ENCODE data around the gene EFCC1. TPM values are rescaled to one million over a fixed set of nuclear protein-coding genes. Genes with fewer than 3 reads are reported as not detected.

The EFCC1 gene
- total RNA-seq, 1 experiment from 2014 or later: 0.39 TPM

DNA sequence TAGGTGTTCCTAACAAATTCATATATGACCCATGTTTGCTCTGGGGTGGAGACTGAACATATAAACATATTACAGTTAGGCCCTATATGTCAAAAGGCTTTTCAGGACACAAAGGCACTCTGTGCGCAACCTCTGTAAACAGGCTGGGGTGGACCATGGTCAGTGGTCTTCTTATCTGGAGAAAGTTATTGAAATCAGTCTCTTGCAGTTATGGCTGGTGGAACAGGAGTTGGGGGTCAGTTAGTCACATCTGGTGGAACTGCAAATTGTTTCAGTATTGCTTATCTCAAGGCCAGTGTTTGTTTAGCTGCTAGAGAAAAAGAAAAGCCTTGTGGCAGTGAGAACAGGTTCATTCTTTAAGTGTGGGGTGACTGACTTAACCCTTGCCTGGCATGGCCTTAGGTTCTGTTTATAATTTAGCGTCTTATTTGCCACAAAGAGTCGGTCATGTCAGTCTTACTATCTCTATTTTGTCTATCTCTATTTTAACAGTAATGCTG is 53.6 kb downstream of the EFCC1 start:
- H3K4me3 ChIP-seq (ENCODE audit: low read depth, low read length): no peak overlapping the region
- peak overlapping the region; percentile 27 for H3K4me3 Mint-ChIP-seq (ENCODE audit: unreplicated experiment)

DNA sequence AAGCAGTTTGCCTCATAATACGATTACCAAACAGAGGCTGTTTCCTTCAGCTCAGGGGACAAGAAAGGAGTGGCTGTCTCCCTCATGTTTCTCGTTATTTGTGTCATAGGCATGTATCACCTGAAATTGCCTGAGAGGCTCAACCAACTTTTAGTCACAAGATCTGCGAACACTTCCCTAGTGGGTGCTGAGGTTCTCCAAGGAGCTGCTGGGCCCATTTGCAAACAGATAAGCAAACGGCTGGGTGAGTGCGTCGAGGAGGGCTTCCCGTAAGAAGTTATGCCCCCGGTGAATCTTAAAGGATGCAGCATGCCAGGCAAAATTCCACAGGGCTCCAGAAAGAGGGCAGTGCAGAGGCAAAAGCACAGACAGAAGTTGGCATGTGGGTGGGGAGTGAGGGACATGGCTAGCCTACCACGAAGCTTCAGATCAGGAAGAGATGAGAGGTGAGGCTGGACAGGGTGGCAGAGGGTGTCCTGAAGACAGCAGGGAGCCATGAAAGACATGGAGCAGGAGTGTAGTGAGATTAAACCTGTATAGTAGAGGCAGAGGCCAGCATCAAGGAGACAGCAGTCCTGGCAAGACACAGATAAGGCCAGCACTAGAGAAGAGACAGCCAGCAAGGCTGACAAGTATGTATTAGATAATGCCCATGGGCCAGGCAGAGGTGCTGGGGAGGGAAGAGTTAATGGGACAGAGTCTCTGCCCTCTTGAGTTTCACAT is 55.5 kb downstream of the EFCC1 start:
- H3K36me3 ChIP-seq (ENCODE audit: control insufficient read depth, insufficient read depth, low read length): no peaks in the 10 kb centered on the region
- H3K36me3 Mint-ChIP-seq (ENCODE audit: insufficient read depth, unreplicated experiment): no peaks in the 10 kb centered on the region
- peaks cover 16% of the 10 kb centered on the region for H3K4me1 Mint-ChIP-seq (ENCODE audit: low read depth, unreplicated experiment)
- intact Hi-C loops (cut with micrococcal nuclease; ENCODE audit: unreplicated experiment): no loop called here
- no peak overlapping the region for H3K4me3 Mint-ChIP-seq (ENCODE audit: unreplicated experiment)
- ChIA-PET POLR2A (no interaction called here), CTCF (no interaction called here)
- no peaks in the 10 kb centered on the region for H3K9me3 Mint-ChIP-seq (ENCODE audit: unreplicated experiment)
- no peak overlapping the region for H3K4me3 ChIP-seq (ENCODE audit: low read depth, low read length)
- H3K27ac Mint-ChIP-seq (ENCODE audit: unreplicated experiment): peak overlapping the region; percentile 29
- no peaks in the 10 kb centered on the region for H3K27me3 Mint-ChIP-seq (ENCODE audit: insufficient read depth, unreplicated experiment)
- no peaks in the 10 kb centered on the region for H3K9me3 ChIP-seq
- TF ChIP-seq, protein P1, sequence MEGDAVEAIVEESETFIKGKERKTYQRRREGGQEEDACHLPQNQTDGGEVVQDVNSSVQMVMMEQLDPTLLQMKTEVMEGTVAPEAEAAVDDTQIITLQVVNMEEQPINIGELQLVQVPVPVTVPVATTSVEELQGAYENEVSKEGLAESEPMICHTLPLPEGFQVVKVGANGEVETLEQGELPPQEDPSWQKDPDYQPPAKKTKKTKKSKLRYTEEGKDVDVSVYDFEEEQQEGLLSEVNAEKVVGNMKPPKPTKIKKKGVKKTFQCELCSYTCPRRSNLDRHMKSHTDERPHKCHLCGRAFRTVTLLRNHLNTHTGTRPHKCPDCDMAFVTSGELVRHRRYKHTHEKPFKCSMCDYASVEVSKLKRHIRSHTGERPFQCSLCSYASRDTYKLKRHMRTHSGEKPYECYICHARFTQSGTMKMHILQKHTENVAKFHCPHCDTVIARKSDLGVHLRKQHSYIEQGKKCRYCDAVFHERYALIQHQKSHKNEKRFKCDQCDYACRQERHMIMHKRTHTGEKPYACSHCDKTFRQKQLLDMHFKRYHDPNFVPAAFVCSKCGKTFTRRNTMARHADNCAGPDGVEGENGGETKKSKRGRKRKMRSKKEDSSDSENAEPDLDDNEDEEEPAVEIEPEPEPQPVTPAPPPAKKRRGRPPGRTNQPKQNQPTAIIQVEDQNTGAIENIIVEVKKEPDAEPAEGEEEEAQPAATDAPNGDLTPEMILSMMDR (IDR thresholded peaks at IDR 0.05; ENCODE audit: insufficient read depth in 1 of 2, low read depth in 1 of 2, low read length in 1 of 2, severe bottlenecking in 1 of 2, unreplicated experiment in 1 of 2): no peak
- H3K4me1 ChIP-seq: peaks cover 35% of the 10 kb centered on the region
- no peaks in the 10 kb centered on the region for H3K27me3 ChIP-seq (replicated peaks; ENCODE audit: control insufficient read depth, insufficient read depth, low read length)
- no peak for DNase-seq
- BruUV-seq (replicated peaks): no TSS peak

More for the DNA sequence above, 53.6 kb downstream of the EFCC1 start:
- Mint-ChIP-seq H3K27ac (ENCODE audit: unreplicated experiment) (peak overlapping the region; percentile 35), H3K4me1 (ENCODE audit: low read depth, unreplicated experiment) (peaks cover 16% of the 10 kb centered on the region), H3K27me3 (ENCODE audit: insufficient read depth, unreplicated experiment) (no peaks in the 10 kb centered on the region), H3K36me3 (ENCODE audit: insufficient read depth, unreplicated experiment) (no peaks in the 10 kb centered on the region), H3K9me3 (ENCODE audit: unreplicated experiment) (no peaks in the 10 kb centered on the region)
- TF ChIP-seq, protein P1 (IDR thresholded peaks at IDR 0.05; ENCODE audit: insufficient read depth in 1 of 2, low read depth in 1 of 2, low read length in 1 of 2, severe bottlenecking in 1 of 2, unreplicated experiment in 1 of 2): no peak
- Histone ChIP-seq H3K36me3 (ENCODE audit: control insufficient read depth, insufficient read depth, low read length) (no peaks in the 10 kb centered on the region), H3K9me3 (no peaks in the 10 kb centered on the region), H3K4me1 (peaks cover 35% of the 10 kb centered on the region), H3K27me3 (replicated peaks; ENCODE audit: control insufficient read depth, insufficient read depth, low read length) (no peaks in the 10 kb centered on the region)
- DNase-seq: peak; percentile 60 to 63
- ChIA-PET CTCF (interaction anchor here (0.9 to 2.8 kb wide), 5 partner anchors 39 to 191 kb away, joined by 3 to 31 read pairs (median 21); partner anchors contain the start of gene RAB43), POLR2A (no interaction called here)
- no TSS peak for BruUV-seq (replicated peaks)
- intact Hi-C loops (cut with micrococcal nuclease; ENCODE audit: unreplicated experiment): loop anchor here (2.0 kb wide), 1 partner anchor 190 kb away; no protein-coding TSS in a partner anchor

DNA sequence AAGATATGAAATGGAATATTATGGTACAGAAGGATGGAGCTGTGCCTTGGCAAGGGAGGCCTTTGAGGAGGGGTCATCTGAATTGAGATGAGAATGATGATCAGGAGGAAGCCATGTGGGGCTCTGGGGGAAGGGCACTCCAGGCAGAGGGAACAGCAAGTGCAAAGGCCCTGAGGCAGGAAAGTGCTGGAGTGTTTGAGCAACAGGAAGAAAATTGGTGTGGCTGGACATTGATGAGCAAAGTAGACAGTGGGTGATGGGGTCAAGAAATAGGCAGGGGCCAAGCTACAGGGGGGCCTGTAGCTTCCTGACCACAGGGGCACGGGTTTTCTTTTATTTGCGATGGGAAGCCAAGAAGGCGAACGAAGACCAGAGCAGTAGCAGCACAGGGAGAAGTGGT is 56.1 kb downstream of the EFCC1 start:
- Mint-ChIP-seq H3K9me3 (ENCODE audit: unreplicated experiment) (no peaks in the 10 kb centered on the region), H3K27me3 (ENCODE audit: insufficient read depth, unreplicated experiment) (no peaks in the 10 kb centered on the region), H3K4me1 (ENCODE audit: low read depth, unreplicated experiment) (peaks cover 16% of the 10 kb centered on the region), H3K36me3 (ENCODE audit: insufficient read depth, unreplicated experiment) (no peaks in the 10 kb centered on the region), H3K4me3 (ENCODE audit: unreplicated experiment) (no peak overlapping the region), H3K27ac (ENCODE audit: unreplicated experiment) (no peak overlapping the region)
- Histone ChIP-seq H3K4me1 (peaks cover 35% of the 10 kb centered on the region), H3K4me3 (ENCODE audit: low read depth, low read length) (no peak overlapping the region), H3K27me3 (replicated peaks; ENCODE audit: control insufficient read depth, insufficient read depth, low read length) (no peaks in the 10 kb centered on the region), H3K36me3 (ENCODE audit: control insufficient read depth, insufficient read depth, low read length) (no peaks in the 10 kb centered on the region), H3K9me3 (no peaks in the 10 kb centered on the region)
- POLR2A ChIA-PET: no interaction called here
- TF ChIP-seq, protein P1 (IDR thresholded peaks at IDR 0.05; ENCODE audit: insufficient read depth in 1 of 2, low read depth in 1 of 2, low read length in 1 of 2, severe bottlenecking in 1 of 2, unreplicated experiment in 1 of 2): no peak
- intact Hi-C loops (cut with micrococcal nuclease; ENCODE audit: unreplicated experiment): no loop called here
- CTCF ChIA-PET: no interaction called here
- BruUV-seq (replicated peaks): no TSS peak
- no peak for DNase-seq
